Measurements from ENCODE around the gene RRP15.

The RRP15 gene, protein sequence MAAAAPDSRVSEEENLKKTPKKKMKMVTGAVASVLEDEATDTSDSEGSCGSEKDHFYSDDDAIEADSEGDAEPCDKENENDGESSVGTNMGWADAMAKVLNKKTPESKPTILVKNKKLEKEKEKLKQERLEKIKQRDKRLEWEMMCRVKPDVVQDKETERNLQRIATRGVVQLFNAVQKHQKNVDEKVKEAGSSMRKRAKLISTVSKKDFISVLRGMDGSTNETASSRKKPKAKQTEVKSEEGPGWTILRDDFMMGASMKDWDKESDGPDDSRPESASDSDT

GRCh38 chr1:218284917-218285635 is at the start of gene RRP15:
Gene RRP15, plus strand, starts transcription at chr1:218285293. Its CDS starts 24 bp downstream, at chr1:218285317.
- DNase-seq (ENCODE audit: low spot score): peak; percentile 79

- no peak for DNase-seq (ENCODE audit: low spot score)
Measured at GRCh38 chr1:218242171-218242570, 42.9 kb upstream of the RRP15 start.

- DNase-seq (ENCODE audit: low spot score): no peak
Measured at GRCh38 chr1:218247339-218247738, 37.8 kb upstream of the RRP15 start.

- DNase-seq (ENCODE audit: low spot score): no peak
Measured at GRCh38 chr1:218249338-218250140, 35.6 kb upstream of the RRP15 start.

GRCh38 chr1:218250492-218250891 is 34.6 kb upstream of the RRP15 start:
- DNase-seq (ENCODE audit: low spot score): no peak

GRCh38 chr1:218254296-218254946 is 30.7 kb upstream of the RRP15 start:
- DNase-seq (ENCODE audit: low spot score): no peak

GRCh38 chr1:218255090-218255489 is 30.0 kb upstream of the RRP15 start:
- no peak for DNase-seq (ENCODE audit: low spot score)

DNA sequence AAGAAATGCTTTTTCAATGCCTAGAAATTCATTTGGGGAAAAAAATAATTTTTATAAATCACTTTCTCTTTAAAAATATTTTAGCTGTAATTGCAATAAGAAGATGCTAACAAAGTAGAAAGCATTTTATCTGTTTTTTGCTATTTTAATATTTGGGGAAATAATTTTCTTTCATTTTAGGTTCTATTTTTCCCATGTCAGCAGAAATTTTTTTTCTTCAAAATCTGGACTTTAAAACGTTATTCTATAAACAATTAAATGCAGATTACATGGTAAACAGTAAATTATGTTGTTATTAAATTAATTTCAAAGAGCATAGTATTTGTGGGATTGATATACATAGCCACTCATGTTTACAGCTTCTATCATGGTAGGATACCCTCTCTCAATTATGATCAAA is 27.7 kb upstream of the RRP15 start:
- DNase-seq (ENCODE audit: low spot score): no peak

GRCh38 chr1:218257971-218258370 is 27.1 kb upstream of the RRP15 start:
- no peak for DNase-seq (ENCODE audit: low spot score)

GRCh38 chr1:218259339-218259738 is 25.8 kb upstream of the RRP15 start:
- DNase-seq (ENCODE audit: low spot score): no peak

GRCh38 chr1:218259800-218260199 is 25.3 kb upstream of the RRP15 start:
- no peak for DNase-seq (ENCODE audit: low spot score)

DNA sequence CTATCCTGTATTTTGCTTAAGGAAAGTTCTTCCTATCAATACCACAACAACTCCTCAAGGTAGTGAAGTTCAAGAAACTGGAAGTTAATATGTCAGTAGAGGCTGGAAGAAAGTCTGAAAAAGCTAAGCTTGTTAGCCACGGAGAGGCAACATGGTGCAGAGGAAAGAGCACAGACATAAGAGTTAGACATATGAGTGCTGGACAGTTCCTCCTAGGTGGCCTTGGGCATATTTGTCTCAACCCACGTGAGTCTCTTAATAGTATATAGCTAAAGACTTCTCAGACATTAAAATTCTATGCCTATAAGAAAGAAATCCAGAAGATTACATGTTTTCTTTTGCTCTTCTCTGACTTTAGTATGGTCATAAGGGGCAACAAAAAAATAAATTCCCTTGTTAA is 22.8 kb upstream of the RRP15 start:
- no peak for DNase-seq (ENCODE audit: low spot score)

DNA sequence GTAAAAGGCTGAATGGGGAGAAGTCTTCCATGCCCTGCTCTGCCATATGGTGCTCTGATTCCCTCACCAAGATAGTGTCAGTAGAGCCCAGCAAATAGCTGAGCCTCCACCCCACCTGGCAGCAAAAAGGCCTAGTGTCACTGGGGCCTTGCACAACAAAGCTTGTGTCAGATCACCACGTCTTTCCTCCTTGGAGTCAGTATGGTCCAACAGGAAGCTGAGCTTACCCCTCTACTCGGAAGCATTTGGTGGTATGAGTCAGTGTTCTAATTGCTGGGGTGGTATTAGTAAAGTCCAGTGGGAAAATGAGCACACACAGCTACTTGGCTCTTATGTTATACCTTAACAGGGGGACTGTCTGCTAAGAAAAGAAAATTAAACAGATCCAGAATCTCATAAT is 18.7 kb upstream of the RRP15 start:
- no peak for DNase-seq (ENCODE audit: low spot score)

GRCh38 chr1:218272366-218272765 is 12.7 kb upstream of the RRP15 start:
- no peak for DNase-seq (ENCODE audit: low spot score)

DNA sequence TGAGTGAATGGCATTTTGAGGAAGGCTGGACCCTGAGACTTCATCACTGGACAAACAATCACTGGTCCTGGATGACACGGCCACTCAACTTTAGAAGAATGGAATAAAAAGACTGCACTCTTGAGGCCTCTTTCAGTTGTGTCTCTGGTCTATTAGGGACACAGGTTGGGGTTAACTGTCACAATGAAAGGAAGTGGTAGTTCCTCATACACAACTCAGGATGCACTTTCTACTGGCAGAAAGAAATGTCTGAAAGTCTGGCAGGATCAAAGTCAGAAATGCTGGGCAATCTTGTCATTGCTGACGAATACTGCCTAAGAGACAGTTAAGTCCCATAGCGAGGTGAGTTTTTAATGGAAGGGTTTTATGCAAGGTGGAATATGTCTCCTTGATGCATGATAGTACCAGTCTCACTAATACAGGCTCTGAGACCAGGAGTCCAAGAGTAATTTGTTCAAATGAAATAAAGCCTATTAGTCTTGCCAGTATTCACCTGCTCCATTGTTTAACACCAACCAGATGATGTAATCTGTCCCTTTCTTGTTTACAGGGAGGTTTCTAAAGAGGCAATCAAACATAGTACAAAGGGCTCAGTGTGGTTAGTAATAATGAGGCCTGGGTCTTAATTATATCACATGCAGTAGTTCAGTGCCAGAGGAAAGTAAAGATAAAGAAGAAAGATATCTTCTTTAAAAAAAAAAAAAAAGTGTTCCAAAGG is 11.2 kb upstream of the RRP15 start:
- no peak for DNase-seq (ENCODE audit: low spot score)

GRCh38 chr1:218274511-218274910 is 10.6 kb upstream of the RRP15 start:
- DNase-seq (ENCODE audit: low spot score): no peak

DNA sequence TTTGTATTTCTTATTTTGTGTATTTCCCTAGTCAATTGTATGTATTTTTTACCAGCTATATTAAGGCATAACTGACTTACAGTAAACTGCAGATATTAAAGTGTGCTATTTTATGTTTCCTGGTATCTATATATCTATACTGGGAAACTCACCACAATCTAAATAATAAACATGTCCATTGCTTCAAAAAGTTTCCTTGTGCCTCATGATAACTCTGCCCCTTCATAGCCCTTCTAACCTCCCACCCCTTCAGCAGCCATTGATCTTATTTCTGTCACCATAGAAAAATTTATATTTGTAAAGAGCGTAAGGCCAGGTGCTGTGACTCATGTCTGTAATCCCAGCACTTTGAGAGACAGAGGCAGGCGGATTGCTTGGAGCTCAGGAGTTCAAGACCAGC is 9.3 kb upstream of the RRP15 start:
- no peak for DNase-seq (ENCODE audit: low spot score)

GRCh38 chr1:218281285-218281684 is 3.8 kb upstream of the RRP15 start:
- no peak for DNase-seq (ENCODE audit: low spot score)

DNA sequence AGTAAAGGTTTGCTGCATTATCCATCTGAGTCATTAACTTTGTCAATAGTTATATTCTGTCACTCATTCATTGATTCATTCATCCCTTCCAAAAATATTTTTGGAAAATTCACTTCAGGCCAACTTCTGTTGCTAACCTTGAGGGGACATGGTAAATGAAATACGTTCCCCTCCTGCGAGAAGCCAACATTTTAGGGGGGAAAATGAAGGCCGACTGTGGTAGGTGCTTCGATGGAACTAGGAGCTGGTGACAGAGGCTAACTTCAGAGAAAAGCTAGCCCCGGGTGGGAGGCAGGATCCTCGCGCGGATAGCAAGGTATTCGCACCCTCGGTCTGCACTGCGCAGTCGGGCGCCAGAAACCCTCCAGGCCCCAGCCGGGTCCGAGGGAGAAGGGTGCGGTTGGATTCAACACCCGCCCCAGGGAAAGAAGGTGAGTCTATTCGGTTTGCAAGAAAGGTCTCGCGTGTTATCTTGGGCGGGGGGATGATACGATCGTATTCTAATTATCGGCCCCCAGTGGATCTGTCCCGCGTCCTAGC is 646 bp upstream of the RRP15 start:
- DNase-seq (ENCODE audit: low spot score): no peak

DNA sequence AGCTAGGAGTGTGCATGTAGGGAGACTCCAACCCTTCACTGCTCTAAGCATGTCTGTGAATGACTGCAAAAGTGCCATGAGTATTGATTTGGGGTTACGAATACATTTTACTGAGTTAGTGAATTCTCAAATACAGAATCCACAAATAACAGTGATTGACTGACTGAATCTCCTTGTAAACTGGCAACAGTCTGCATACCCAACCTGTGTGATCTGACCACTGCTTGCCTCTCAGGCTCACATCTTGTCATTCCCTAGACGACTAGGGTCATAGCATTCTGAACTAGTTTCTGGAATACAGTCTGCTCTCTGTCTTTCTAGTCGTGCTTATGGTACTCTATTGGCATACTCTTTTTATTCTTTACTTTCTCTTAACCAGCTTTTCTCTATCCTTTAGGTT is 7.4 kb downstream of the RRP15 start:
- no peak for DNase-seq (ENCODE audit: low spot score)

DNA sequence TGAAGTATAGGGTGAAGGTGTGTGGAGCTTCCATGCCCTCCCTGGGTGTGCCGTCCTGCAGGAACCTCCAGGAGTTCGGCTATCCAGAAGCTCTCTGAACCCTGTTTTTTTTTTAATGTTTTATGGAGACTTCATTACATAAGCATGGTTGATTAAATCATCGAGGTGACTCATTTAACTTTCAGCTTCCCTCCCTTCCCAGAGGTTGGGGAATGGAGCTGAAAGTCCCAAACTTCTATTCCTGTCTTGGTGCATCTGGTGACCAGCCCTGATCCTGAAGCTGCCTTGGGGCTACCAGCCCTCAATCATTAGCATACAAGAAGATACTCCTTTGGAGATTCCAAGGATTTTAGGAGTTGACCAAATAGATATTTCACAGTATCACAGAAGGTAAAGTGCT is 9.5 kb downstream of the RRP15 start:
- no peak for DNase-seq (ENCODE audit: low spot score)

DNA sequence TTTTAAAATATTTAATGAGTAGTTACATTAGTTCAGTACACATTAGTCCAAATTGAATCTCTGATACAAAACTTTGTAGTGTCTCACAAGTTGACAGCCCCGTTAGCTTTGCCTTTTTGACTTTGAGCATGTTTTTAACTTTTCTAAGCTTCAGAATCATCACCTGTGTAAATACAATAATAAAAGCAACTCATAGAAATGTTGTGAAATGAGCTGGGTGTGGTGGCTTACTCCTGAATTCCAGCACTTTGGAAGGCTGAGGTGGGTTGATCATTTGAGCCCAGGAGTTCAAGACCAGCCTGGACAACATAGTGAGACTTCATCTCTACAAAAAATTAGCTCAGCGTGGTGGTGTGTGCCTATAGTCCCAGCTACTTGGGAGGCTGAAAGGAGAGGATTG is 11.1 kb downstream of the RRP15 start:
- DNase-seq (ENCODE audit: low spot score): no peak

Data from hepatic stellate cell (primary cell).